ENCODE data around the gene GMPR2. TPM values are rescaled to one million over a fixed set of nuclear protein-coding genes. Genes with fewer than 3 reads are reported as not detected.

Gene GMPR2
- total RNA-seq, 1 experiment from 2014 or later, result 164 TPM

GRCh38 chr14:24271834-24272263 lies 39.1 kb downstream of the GMPR2 start:
- Histone ChIP-seq H3K4me2 (ENCODE audit: low read depth, low read length, poor library complexity, severe bottlenecking) (peak overlapping the region; percentile 96), H3K27ac (ENCODE audit: low read length) (peak overlapping the region; percentile 7; the same call in 1 of the 2 replicates), H3K79me2 (ENCODE audit: low read length) (peaks cover 26% of the 10 kb centered on the region), H3K4me3 (ENCODE audit: low read length) (peak overlapping the region; percentile 80), H3K9ac (ENCODE audit: low read length) (peak overlapping the region; percentile 86), H3K9me3 (ENCODE audit: low read length) (no peaks in the 10 kb centered on the region), H4K20me1 (ENCODE audit: insufficient read depth, low read depth, low read length) (no peaks in the 10 kb centered on the region), H3K27me3 (ENCODE audit: low read length) (no peaks in the 10 kb centered on the region), H3K4me1 (ENCODE audit: low read length) (peaks cover 38% of the 10 kb centered on the region), H3K9me2 (replicated peaks; ENCODE audit: insufficient read depth, low read length) (no peaks in the 10 kb centered on the region), H3K36me3 (ENCODE audit: insufficient read depth, low read length) (no peaks in the 10 kb centered on the region), H2AFZ (ENCODE audit: low read length) (peak overlapping the region; percentile 18; the same call in 1 of the 2 replicates)
- no peak for DNase-seq

GRCh38 chr14:24272467-24272866 lies 39.7 kb downstream of the GMPR2 start:
- peak overlapping the region; percentile 22; the same call in 1 of the 2 replicates for H2AFZ ChIP-seq (ENCODE audit: low read length)
- no peaks in the 10 kb centered on the region for H3K9me3 ChIP-seq (ENCODE audit: low read length)
- H4K20me1 ChIP-seq (ENCODE audit: insufficient read depth, low read depth, low read length), result no peaks in the 10 kb centered on the region
- peaks cover 26% of the 10 kb centered on the region for H3K79me2 ChIP-seq (ENCODE audit: low read length)
- peak overlapping the region; percentile 86 for H3K9ac ChIP-seq (ENCODE audit: low read length)
- no peaks in the 10 kb centered on the region for H3K9me2 ChIP-seq (replicated peaks; ENCODE audit: insufficient read depth, low read length)
- H3K4me3 ChIP-seq (ENCODE audit: low read length), result peak overlapping the region; percentile 80
- H3K36me3 ChIP-seq (ENCODE audit: insufficient read depth, low read length), result no peaks in the 10 kb centered on the region
- peak overlapping the region; percentile 7 for H3K27ac ChIP-seq (ENCODE audit: low read length)
- DNase-seq, result no peak
- H3K4me2 ChIP-seq (ENCODE audit: low read depth, low read length, poor library complexity, severe bottlenecking), result peak overlapping the region; percentile 96
- no peaks in the 10 kb centered on the region for H3K27me3 ChIP-seq (ENCODE audit: low read length)
- peaks cover 42% of the 10 kb centered on the region for H3K4me1 ChIP-seq (ENCODE audit: low read length)

GRCh38 chr14:24273422-24273998 lies 40.8 kb downstream of the GMPR2 start:
- Histone ChIP-seq H3K27ac (ENCODE audit: low read length) (peak overlapping the region; percentile 57), H2AFZ (ENCODE audit: low read length) (no peak overlapping the region), H3K79me2 (ENCODE audit: low read length) (peaks cover 26% of the 10 kb centered on the region), H3K9ac (ENCODE audit: low read length) (peak overlapping the region; percentile 37), H3K4me3 (ENCODE audit: low read length) (peak overlapping the region; percentile 8; the same call in 1 of the 2 replicates), H3K27me3 (ENCODE audit: low read length) (no peaks in the 10 kb centered on the region), H3K4me1 (ENCODE audit: low read length) (peaks cover 53% of the 10 kb centered on the region), H3K36me3 (ENCODE audit: insufficient read depth, low read length) (no peaks in the 10 kb centered on the region), H3K9me2 (replicated peaks; ENCODE audit: insufficient read depth, low read length) (no peaks in the 10 kb centered on the region), H4K20me1 (ENCODE audit: insufficient read depth, low read depth, low read length) (no peaks in the 10 kb centered on the region), H3K4me2 (ENCODE audit: low read depth, low read length, poor library complexity, severe bottlenecking) (peak overlapping the region; percentile 96), H3K9me3 (ENCODE audit: low read length) (no peaks in the 10 kb centered on the region)
- peak; percentile 73 for DNase-seq

- Histone ChIP-seq H4K20me1 (ENCODE audit: insufficient read depth, low read depth, low read length) (no peaks in the 10 kb centered on the region), H3K9ac (ENCODE audit: low read length) (peak overlapping the region; percentile 37), H3K4me2 (ENCODE audit: low read depth, low read length, poor library complexity, severe bottlenecking) (peak overlapping the region; percentile 96), H3K4me3 (ENCODE audit: low read length) (peak overlapping the region; percentile 8; the same call in 1 of the 2 replicates), H3K9me3 (ENCODE audit: low read length) (no peaks in the 10 kb centered on the region), H2AFZ (ENCODE audit: low read length) (peak overlapping the region; percentile 6; the same call in 1 of the 2 replicates), H3K36me3 (ENCODE audit: insufficient read depth, low read length) (no peaks in the 10 kb centered on the region), H3K4me1 (ENCODE audit: low read length) (peaks cover 57% of the 10 kb centered on the region), H3K79me2 (ENCODE audit: low read length) (peaks cover 26% of the 10 kb centered on the region), H3K9me2 (replicated peaks; ENCODE audit: insufficient read depth, low read length) (no peaks in the 10 kb centered on the region), H3K27me3 (ENCODE audit: low read length) (no peaks in the 10 kb centered on the region), H3K27ac (ENCODE audit: low read length) (peak overlapping the region; percentile 57)
- DNase-seq, result peak; percentile 81
These were observed 41.4 kb downstream of the GMPR2 start for GRCh38 chr14:24274101-24274543.

- Histone ChIP-seq H3K9me2 (replicated peaks; ENCODE audit: insufficient read depth, low read length) (no peaks in the 10 kb centered on the region), H3K27ac (ENCODE audit: low read length) (no peak overlapping the region), H4K20me1 (ENCODE audit: insufficient read depth, low read depth, low read length) (no peaks in the 10 kb centered on the region), H2AFZ (ENCODE audit: low read length) (no peak overlapping the region), H3K27me3 (ENCODE audit: low read length) (no peaks in the 10 kb centered on the region), H3K4me2 (ENCODE audit: low read depth, low read length, poor library complexity, severe bottlenecking) (no peak overlapping the region), H3K9me3 (ENCODE audit: low read length) (no peaks in the 10 kb centered on the region), H3K36me3 (ENCODE audit: insufficient read depth, low read length) (no peaks in the 10 kb centered on the region), H3K4me3 (ENCODE audit: low read length) (no peak overlapping the region), H3K79me2 (ENCODE audit: low read length) (peaks cover 23% of the 10 kb centered on the region), H3K9ac (ENCODE audit: low read length) (no peak overlapping the region), H3K4me1 (ENCODE audit: low read length) (peaks cover 56% of the 10 kb centered on the region)
- no peak for DNase-seq
These were observed 44.3 kb downstream of the GMPR2 start for GRCh38 chr14:24277071-24277470.

GRCh38 chr14:24277606-24278321 lies 45.0 kb downstream of the GMPR2 start:
- Histone ChIP-seq H3K4me2 (ENCODE audit: low read depth, low read length, poor library complexity, severe bottlenecking) (no peak overlapping the region), H3K4me3 (ENCODE audit: low read length) (no peak overlapping the region), H3K27ac (ENCODE audit: low read length) (no peak overlapping the region), H3K36me3 (ENCODE audit: insufficient read depth, low read length) (no peaks in the 10 kb centered on the region), H3K4me1 (ENCODE audit: low read length) (peaks cover 49% of the 10 kb centered on the region), H2AFZ (ENCODE audit: low read length) (no peak overlapping the region), H4K20me1 (ENCODE audit: insufficient read depth, low read depth, low read length) (no peaks in the 10 kb centered on the region), H3K9me3 (ENCODE audit: low read length) (no peaks in the 10 kb centered on the region), H3K9ac (ENCODE audit: low read length) (peak overlapping the region; percentile 28), H3K9me2 (replicated peaks; ENCODE audit: insufficient read depth, low read length) (no peaks in the 10 kb centered on the region), H3K79me2 (ENCODE audit: low read length) (peaks cover 19% of the 10 kb centered on the region), H3K27me3 (ENCODE audit: low read length) (no peaks in the 10 kb centered on the region)
- DNase-seq, result peak; percentile 60

- Histone ChIP-seq H3K4me2 (ENCODE audit: low read depth, low read length, poor library complexity, severe bottlenecking) (no peak overlapping the region), H3K27ac (ENCODE audit: low read length) (no peak overlapping the region), H3K27me3 (ENCODE audit: low read length) (no peaks in the 10 kb centered on the region), H3K9ac (ENCODE audit: low read length) (no peak overlapping the region), H3K79me2 (ENCODE audit: low read length) (peaks cover 18% of the 10 kb centered on the region), H3K4me3 (ENCODE audit: low read length) (no peak overlapping the region), H3K36me3 (ENCODE audit: insufficient read depth, low read length) (no peaks in the 10 kb centered on the region), H2AFZ (ENCODE audit: low read length) (no peak overlapping the region), H3K9me3 (ENCODE audit: low read length) (no peaks in the 10 kb centered on the region), H4K20me1 (ENCODE audit: insufficient read depth, low read depth, low read length) (no peaks in the 10 kb centered on the region), H3K9me2 (replicated peaks; ENCODE audit: insufficient read depth, low read length) (no peaks in the 10 kb centered on the region), H3K4me1 (ENCODE audit: low read length) (peaks cover 43% of the 10 kb centered on the region)
- DNase-seq, result no peak
These were observed 45.7 kb downstream of the GMPR2 start for GRCh38 chr14:24278424-24278823.

Data from Karpas-422 (cell line).